Measurements from ENCODE around the gene TRIM41. TPM values are rescaled to one million over a fixed set of nuclear protein-coding genes. Genes with fewer than 3 reads are reported as not detected.

TRIM41 gene
- total and polyA plus RNA-seq, 2 of the 13 experiments (the other 11 are each of a cell fraction or from before 2014, with no cell fraction given): 10.2 to 16.7 TPM

DNA sequence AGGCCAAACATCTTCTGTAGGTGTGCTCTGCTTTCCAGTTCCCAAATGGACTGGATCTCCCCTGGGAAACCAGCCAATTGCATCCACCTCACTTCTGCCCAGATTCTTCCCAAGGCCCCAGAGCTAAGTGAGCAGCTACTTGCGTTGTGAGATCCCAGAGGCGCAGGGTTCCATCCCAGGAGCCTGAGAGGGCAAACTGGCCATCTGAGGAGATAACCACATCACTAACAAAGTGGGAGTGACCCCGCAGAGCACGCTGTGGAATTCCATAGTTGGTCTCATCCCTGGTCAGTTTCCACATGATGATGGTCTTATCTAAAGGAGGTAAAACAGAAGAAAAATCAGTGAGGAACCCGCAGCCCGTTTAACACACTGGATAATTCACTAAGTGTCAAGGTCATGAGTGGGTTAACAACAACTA lies 19.0 kb downstream of the TRIM41 start (continued):
- TF ChIP-seq, protein P1, sequence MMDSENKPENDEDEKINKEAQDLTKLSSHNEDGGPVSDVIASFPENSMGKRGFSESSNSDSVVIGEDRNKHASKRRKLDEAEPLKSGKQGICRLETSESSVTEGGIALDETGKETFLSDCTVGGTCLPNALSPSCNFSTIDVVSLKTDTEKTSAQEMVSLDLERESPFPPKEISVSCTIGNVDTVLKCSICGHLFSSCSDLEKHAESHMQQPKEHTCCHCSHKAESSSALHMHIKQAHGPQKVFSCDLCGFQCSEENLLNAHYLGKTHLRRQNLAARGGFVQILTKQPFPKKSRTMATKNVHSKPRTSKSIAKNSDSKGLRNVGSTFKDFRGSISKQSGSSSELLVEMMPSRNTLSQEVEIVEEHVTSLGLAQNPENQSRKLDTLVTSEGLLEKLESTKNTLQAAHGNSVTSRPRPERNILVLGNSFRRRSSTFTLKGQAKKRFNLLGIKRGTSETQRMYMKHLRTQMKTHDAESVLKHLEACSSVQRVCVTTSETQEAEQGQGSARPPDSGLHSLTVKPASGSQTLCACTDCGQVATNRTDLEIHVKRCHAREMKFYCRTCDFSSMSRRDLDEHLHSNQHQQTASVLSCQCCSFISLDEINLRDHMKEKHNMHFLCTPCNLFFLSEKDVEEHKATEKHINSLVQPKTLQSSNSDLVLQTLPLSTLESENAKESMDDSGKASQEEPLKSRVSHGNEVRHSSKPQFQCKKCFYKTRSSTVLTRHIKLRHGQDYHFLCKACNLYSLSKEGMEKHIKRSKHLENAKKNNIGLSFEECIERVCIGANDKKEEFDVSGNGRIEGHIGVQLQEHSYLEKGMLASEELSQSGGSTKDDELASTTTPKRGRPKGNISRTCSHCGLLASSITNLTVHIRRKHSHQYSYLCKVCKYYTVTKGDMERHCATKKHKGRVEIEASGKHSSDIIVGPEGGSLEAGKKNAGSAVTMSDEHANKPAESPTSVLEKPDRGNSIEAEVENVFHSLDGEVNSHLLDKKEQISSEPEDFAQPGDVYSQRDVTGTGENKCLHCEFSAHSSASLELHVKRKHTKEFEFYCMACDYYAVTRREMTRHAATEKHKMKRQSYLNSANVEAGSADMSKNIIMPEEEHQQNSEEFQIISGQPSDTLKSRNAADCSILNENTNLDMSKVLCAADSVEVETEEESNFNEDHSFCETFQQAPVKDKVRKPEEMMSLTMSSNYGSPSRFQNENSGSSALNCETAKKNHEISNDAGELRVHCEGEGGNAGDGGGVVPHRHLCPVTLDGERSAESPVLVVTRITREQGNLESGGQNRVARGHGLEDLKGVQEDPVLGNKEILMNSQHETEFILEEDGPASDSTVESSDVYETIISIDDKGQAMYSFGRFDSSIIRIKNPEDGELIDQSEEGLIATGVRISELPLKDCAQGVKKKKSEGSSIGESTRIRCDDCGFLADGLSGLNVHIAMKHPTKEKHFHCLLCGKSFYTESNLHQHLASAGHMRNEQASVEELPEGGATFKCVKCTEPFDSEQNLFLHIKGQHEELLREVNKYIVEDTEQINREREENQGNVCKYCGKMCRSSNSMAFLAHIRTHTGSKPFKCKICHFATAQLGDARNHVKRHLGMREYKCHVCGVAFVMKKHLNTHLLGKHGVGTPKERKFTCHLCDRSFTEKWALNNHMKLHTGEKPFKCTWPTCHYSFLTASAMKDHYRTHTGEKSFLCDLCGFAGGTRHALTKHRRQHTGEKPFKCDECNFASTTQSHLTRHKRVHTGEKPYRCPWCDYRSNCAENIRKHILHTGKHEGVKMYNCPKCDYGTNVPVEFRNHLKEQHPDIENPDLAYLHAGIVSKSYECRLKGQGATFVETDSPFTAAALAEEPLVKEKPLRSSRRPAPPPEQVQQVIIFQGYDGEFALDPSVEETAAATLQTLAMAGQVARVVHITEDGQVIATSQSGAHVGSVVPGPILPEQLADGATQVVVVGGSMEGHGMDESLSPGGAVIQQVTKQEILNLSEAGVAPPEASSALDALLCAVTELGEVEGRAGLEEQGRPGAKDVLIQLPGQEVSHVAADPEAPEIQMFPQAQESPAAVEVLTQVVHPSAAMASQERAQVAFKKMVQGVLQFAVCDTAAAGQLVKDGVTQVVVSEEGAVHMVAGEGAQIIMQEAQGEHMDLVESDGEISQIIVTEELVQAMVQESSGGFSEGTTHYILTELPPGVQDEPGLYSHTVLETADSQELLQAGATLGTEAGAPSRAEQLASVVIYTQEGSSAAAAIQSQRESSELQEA (CRISPR knock-in tag; IDR thresholded peaks at IDR 0.05; ENCODE audit: not compliant biosample characterization): no peak
- TF ChIP-seq TERF1 (CRISPR knock-in tag; IDR thresholded peaks at IDR 0.05) (no peak), SMAD3 (CRISPR knock-in tag; IDR thresholded peaks at IDR 0.05) (peak; percentile 13; the same call in 1 of the 2 replicates), POLR2AphosphoS5 (IDR thresholded peaks at IDR 0.05; ENCODE audit: low read depth, low read length) (no peak; the same call in 1 of the 2 replicates), THAP7 (CRISPR knock-in tag; IDR thresholded peaks at IDR 0.05) (no peak), HDAC1 (CRISPR knock-in tag; IDR thresholded peaks at IDR 0.05) (peak; percentile 5; the same call in 1 of the 2 replicates), HBP1 (CRISPR knock-in tag; IDR thresholded peaks at IDR 0.05; ENCODE audit: low read depth) (no peak), ZNF556 (CRISPR knock-in tag; IDR thresholded peaks at IDR 0.05; ENCODE audit: borderline replicate concordance) (peak; percentile 28; the same call in 1 of the 2 replicates), ZNF337 (CRISPR knock-in tag; IDR thresholded peaks at IDR 0.05; ENCODE audit: borderline replicate concordance, low read depth) (no peak), ZNF841 (CRISPR knock-in tag; IDR thresholded peaks at IDR 0.05; ENCODE audit: borderline replicate concordance) (no peak), TBX3 (IDR thresholded peaks at IDR 0.05; ENCODE audit: borderline replicate concordance) (no peak), ZNF549 (CRISPR knock-in tag; IDR thresholded peaks at IDR 0.05) (no peak), ZGPAT (CRISPR knock-in tag; IDR thresholded peaks at IDR 0.05) (0 out of 2 replicates have a peak, but pooled peaks have one; percentile 8), NRL (CRISPR knock-in tag; IDR thresholded peaks at IDR 0.05; ENCODE audit: borderline replicate concordance) (no peak), ZNF652 (CRISPR knock-in tag; IDR thresholded peaks at IDR 0.05; ENCODE audit: borderline replicate concordance, low read depth) (peak; percentile 65)
- TF ChIP-seq, protein P2, sequence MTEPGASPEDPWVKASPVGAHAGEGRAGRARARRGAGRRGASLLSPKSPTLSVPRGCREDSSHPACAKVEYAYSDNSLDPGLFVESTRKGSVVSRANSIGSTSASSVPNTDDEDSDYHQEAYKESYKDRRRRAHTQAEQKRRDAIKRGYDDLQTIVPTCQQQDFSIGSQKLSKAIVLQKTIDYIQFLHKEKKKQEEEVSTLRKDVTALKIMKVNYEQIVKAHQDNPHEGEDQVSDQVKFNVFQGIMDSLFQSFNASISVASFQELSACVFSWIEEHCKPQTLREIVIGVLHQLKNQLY (CRISPR knock-in tag; IDR thresholded peaks at IDR 0.05): no peak
